ENCODE results near the gene DRG2. TPM values are rescaled to one million over a fixed set of nuclear protein-coding genes. Genes with fewer than 3 reads are reported as not detected.
A peak's percentile ranks its signal among the peaks of the same experiment; 100 is the strongest.

Gene DRG2
- total RNA-seq, 4 donors from 2014 or later: 27.4 to 43.7 (median 33.9) TPM

DNA sequence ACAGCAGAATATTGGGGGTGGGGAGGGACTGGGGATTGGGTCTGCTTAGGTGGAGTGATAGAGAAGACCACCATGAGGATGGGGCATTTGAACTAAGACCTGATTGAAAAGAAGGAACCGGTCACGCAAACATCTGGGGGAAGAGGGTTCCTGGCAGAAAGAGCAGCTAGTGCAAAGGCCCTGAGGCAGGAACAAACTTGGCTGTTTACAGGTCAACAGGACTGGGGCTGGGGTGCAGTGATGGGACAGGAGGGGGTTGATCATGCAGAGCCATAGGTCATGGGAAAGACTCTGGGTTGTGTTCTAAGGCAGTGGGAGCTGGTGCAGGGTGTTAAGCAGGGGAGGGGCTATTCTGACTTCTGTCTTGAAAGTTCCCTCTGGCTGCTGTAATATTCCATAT lies 1.9 kb downstream of the DRG2 start:
- Histone ChIP-seq H3K4me1 (peaks cover 0 to 18% (median 9%) of the 10 kb centered on the region in 3 donors), H3K36me3 (peaks cover 0 to 33% of the 10 kb centered on the region in 2 donors), H3K27me3 (no peaks in the 10 kb centered on the region), H3K4me3 (no peak overlapping the region), H3K27ac (no peak overlapping the region), H3K9me3 (no peaks in the 10 kb centered on the region)
- no peak for ATAC-seq
- TF ChIP-seq EP300 (IDR thresholded peaks at IDR 0.05) (no peak), POLR2AphosphoS5 (IDR thresholded peaks at IDR 0.05) (no peak), POLR2A (IDR thresholded peaks at IDR 0.05) (no peak)
- TF ChIP-seq, protein P1, sequence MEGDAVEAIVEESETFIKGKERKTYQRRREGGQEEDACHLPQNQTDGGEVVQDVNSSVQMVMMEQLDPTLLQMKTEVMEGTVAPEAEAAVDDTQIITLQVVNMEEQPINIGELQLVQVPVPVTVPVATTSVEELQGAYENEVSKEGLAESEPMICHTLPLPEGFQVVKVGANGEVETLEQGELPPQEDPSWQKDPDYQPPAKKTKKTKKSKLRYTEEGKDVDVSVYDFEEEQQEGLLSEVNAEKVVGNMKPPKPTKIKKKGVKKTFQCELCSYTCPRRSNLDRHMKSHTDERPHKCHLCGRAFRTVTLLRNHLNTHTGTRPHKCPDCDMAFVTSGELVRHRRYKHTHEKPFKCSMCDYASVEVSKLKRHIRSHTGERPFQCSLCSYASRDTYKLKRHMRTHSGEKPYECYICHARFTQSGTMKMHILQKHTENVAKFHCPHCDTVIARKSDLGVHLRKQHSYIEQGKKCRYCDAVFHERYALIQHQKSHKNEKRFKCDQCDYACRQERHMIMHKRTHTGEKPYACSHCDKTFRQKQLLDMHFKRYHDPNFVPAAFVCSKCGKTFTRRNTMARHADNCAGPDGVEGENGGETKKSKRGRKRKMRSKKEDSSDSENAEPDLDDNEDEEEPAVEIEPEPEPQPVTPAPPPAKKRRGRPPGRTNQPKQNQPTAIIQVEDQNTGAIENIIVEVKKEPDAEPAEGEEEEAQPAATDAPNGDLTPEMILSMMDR (IDR thresholded peaks at IDR 0.05): no peak
- WGBS, 2 donors (ENCODE audit: low coverage in 1 of 2): 94 to 100% methylated on average over 2 of the region's 2 CpGs

DNA sequence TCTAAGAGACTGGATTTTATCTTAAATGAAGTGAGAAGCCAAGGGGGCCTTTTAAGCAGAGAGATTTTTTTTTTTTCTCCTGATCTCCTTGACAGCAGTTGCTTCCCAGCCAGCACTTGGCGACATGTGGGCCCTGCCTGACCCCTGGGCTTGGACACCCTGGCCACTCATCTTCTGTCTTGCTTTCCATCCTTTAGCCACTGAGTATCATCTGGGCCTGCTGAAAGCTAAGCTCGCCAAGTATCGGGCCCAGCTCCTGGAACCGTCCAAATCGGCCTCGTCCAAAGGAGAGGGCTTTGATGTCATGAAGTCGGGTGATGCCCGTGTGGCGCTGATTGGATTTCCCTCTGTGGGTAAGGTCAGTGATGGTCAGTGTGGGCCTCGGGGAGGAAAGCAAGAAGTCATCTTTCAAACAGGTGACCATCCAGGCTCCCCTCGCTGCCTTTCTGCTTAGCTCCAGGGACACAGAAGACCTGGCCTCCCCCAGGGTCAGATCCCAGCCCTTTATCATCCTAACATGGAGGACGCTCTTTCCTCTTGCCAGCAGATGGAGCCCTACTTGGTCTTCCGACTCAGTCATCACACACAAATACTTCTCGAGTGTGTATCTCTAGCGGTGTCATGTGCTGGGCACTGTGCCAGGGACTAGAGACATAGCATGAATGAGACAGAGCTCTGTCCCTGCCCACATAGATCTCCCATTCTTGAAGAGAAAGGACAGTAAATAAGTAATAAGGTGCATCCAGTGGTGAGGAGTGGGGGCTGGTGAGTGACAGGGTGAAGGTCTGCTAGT lies 6.1 kb downstream of the DRG2 start:
- H3K4me3 ChIP-seq: no peak overlapping the region
- peak; percentile 10 for ATAC-seq
- no peaks in the 10 kb centered on the region for H3K9me3 ChIP-seq
- peaks cover 0 to 5% (median 4%) of the 10 kb centered on the region in 3 donors for H3K4me1 ChIP-seq
- H3K36me3 ChIP-seq: peaks cover 0 to 74% of the 10 kb centered on the region in 2 donors
- no peak overlapping the region for H3K27ac ChIP-seq
- TF ChIP-seq POLR2AphosphoS5 (IDR thresholded peaks at IDR 0.05): no peak
- TF ChIP-seq, protein P1 (IDR thresholded peaks at IDR 0.05): peak in 1 of 4 experiments; percentile 12
- no peaks in the 10 kb centered on the region for H3K27me3 ChIP-seq
- 60% methylated on average over 8 of the region's 15 CpGs; no CpG with 5 or more reads in 1 of the 2 donors for WGBS, 2 donors (ENCODE audit: low coverage in 1 of 2)

DNA sequence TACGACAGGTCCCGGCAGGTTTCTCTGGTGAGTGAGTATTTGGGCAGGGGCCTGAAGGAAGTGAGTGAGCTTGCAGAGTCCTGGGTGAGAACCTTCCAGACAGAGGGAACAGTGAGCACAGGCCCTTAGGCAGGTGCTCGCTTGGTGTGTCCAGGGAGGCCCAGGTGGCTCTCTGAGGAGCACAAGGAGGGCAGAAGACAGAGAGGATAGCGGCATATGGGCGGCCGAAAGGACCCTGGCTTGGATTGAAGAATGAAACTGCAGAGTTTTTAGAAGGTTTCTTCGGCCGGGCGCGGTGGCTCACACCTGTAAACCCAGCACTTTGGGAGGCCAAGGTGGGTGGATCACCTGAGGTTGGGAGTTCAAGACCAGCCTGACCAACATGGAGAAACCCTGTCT lies 6.7 kb downstream of the DRG2 start:
- Histone ChIP-seq H3K4me1 (no peaks in the 10 kb centered on the region), H3K27ac (no peak overlapping the region), H3K36me3 (peaks cover 0 to 80% of the 10 kb centered on the region in 2 donors), H3K27me3 (no peaks in the 10 kb centered on the region), H3K9me3 (no peaks in the 10 kb centered on the region), H3K4me3 (no peak overlapping the region)
- no peak for TF ChIP-seq POLR2AphosphoS5 (IDR thresholded peaks at IDR 0.05)
- TF ChIP-seq EP300 (IDR thresholded peaks at IDR 0.05): no peak
- TF ChIP-seq, protein P1 (IDR thresholded peaks at IDR 0.05): no peak
- no peak for TF ChIP-seq POLR2A (IDR thresholded peaks at IDR 0.05)
- WGBS, 2 donors (ENCODE audit: low coverage in 1 of 2): 99 to 100% methylated on average over 4 to 10 of the region's 10 CpGs
- no peak for ATAC-seq

DNA sequence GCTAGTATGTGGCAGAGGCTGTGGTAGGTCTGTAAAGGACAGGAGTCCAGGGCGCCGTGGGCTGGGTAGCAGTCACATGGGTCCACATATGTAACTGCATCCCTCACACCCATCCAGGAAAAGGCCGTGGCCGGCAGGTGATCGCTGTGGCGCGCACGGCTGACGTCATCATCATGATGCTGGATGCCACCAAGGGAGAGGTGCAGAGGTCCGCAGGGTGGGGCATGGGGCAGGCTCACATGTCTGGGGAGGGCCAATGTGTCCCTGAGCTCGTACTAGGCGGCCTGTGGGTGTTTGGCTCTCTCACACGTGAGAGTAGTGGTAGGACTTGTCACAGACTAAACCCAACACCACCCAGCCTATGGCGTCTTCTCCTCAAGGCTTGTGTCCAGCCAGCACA lies 11.8 kb downstream of the DRG2 start:
- H3K9me3 ChIP-seq: no peaks in the 10 kb centered on the region
- no peak overlapping the region for H3K27ac ChIP-seq
- ATAC-seq: no peak
- H3K27me3 ChIP-seq: no peaks in the 10 kb centered on the region
- H3K36me3 ChIP-seq: peaks cover 0 to 96% of the 10 kb centered on the region in 2 donors
- H3K4me1 ChIP-seq: no peaks in the 10 kb centered on the region
- H3K4me3 ChIP-seq: no peak overlapping the region
- 100% methylated on average over 1 of the region's 14 CpGs; no CpG with 5 or more reads in 1 of the 2 donors for WGBS, 2 donors (ENCODE audit: low coverage in 1 of 2)
- no peak for TF ChIP-seq POLR2A (IDR thresholded peaks at IDR 0.05)
- TF ChIP-seq POLR2AphosphoS5 (IDR thresholded peaks at IDR 0.05): no peak
- TF ChIP-seq EP300 (IDR thresholded peaks at IDR 0.05): no peak
- TF ChIP-seq, protein P1 (IDR thresholded peaks at IDR 0.05): no peak

DNA sequence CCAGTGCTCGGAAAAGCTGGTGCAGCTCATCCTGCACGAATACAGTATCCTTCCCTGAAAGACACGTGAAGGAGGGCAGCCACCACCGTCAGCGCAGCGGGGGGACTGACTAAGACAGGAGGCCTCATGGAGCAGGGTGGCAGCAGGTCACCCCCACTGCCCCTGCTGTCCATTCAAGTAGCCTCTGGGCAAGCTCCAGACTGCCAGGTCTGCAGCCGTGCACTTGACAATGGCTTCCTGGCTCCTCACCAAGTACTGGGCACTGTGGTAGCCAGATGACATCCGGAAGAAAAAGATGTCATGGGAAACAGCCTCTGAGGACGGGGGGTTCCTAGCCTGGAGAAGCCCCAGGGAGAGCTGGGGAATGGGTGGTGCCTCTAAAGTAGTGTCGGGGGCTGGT lies 12.9 kb downstream of the DRG2 start:
- Histone ChIP-seq H3K4me1 (no peaks in the 10 kb centered on the region), H3K4me3 (no peak overlapping the region), H3K27me3 (no peaks in the 10 kb centered on the region), H3K9me3 (no peaks in the 10 kb centered on the region), H3K27ac (no peak overlapping the region), H3K36me3 (peaks cover 0 to 97% of the 10 kb centered on the region in 2 donors)
- 68% methylated on average over 3 of the region's 10 CpGs; no CpG with 5 or more reads in 1 of the 2 donors for WGBS, 2 donors (ENCODE audit: low coverage in 1 of 2)
- ATAC-seq: no peak
- TF ChIP-seq POLR2A (IDR thresholded peaks at IDR 0.05): no peak
- TF ChIP-seq, protein P1 (IDR thresholded peaks at IDR 0.05): no peak
- TF ChIP-seq EP300 (IDR thresholded peaks at IDR 0.05): no peak
- no peak for TF ChIP-seq POLR2AphosphoS5 (IDR thresholded peaks at IDR 0.05)
